ENCODE measurements around the gene CDS2.
A peak's percentile ranks its signal among the peaks of the same experiment; 100 is the strongest.

CDS2 gene

GRCh38 chr20:5114403-5114802 is 12.4 kb upstream of the CDS2 start:
- Histone ChIP-seq H3K9me3 (ENCODE audit: severe bottlenecking) (no peaks in the 10 kb centered on the region), H3K4me3 (ENCODE audit: low read depth, low read length) (no peak overlapping the region), H3K27me3 (ENCODE audit: insufficient read depth, low read depth, severe bottlenecking) (no peaks in the 10 kb centered on the region), H3K36me3 (peaks cover 76% of the 10 kb centered on the region), H3K27ac (no peak overlapping the region)
- TF ChIP-seq CTCF (IDR thresholded peaks at IDR 0.05; ENCODE audit: low read depth, low read length), result no peak
- DNase-seq, result no peak

GRCh38 chr20:5116875-5117274 is 9.9 kb upstream of the CDS2 start:
- Histone ChIP-seq H3K36me3 (peaks cover 66% of the 10 kb centered on the region), H3K27me3 (ENCODE audit: insufficient read depth, low read depth, severe bottlenecking) (no peaks in the 10 kb centered on the region), H3K9me3 (ENCODE audit: severe bottlenecking) (no peaks in the 10 kb centered on the region), H3K27ac (no peak overlapping the region), H3K4me3 (ENCODE audit: low read depth, low read length) (peak overlapping the region; percentile 93; the same call in 1 of the 2 replicates)
- DNase-seq, result no peak
- TF ChIP-seq CTCF (IDR thresholded peaks at IDR 0.05; ENCODE audit: low read depth, low read length), result no peak

GRCh38 chr20:5118220-5119142 is 8.3 kb upstream of the CDS2 start:
- Histone ChIP-seq H3K9me3 (ENCODE audit: severe bottlenecking) (no peaks in the 10 kb centered on the region), H3K4me3 (ENCODE audit: low read depth, low read length) (peak overlapping the region; percentile 93), H3K36me3 (peaks cover 62% of the 10 kb centered on the region), H3K27ac (peak overlapping the region; percentile 98), H3K27me3 (ENCODE audit: insufficient read depth, low read depth, severe bottlenecking) (no peaks in the 10 kb centered on the region)
- DNase-seq, result no peak
- no peak for TF ChIP-seq CTCF (IDR thresholded peaks at IDR 0.05; ENCODE audit: low read depth, low read length)

- no peak for TF ChIP-seq CTCF (IDR thresholded peaks at IDR 0.05; ENCODE audit: low read depth, low read length)
- peak overlapping the region; percentile 93 for H3K4me3 ChIP-seq (ENCODE audit: low read depth, low read length)
- H3K36me3 ChIP-seq, result peaks cover 56% of the 10 kb centered on the region
- no peaks in the 10 kb centered on the region for H3K27me3 ChIP-seq (ENCODE audit: insufficient read depth, low read depth, severe bottlenecking)
- no peaks in the 10 kb centered on the region for H3K9me3 ChIP-seq (ENCODE audit: severe bottlenecking)
- DNase-seq, result no peak
- H3K27ac ChIP-seq, result peak overlapping the region; percentile 98
Observed at GRCh38 chr20:5119143-5119434, 7.7 kb upstream of the CDS2 start.

- Histone ChIP-seq H3K27ac (peak within 1 kb of the TSS; percentile 98), H3K36me3 (peaks cover 51% of the 10 kb centered on the region), H3K27me3 (ENCODE audit: insufficient read depth, low read depth, severe bottlenecking) (no peaks in the 10 kb centered on the region), H3K9me3 (ENCODE audit: severe bottlenecking) (no peaks in the 10 kb centered on the region), H3K4me3 (ENCODE audit: low read depth, low read length) (peak within 1 kb of the TSS; percentile 93)
- peak; percentile 98 for DNase-seq
- no peak for TF ChIP-seq CTCF (IDR thresholded peaks at IDR 0.05; ENCODE audit: low read depth, low read length)
Observed at GRCh38 chr20:5119435-5120184, 7.2 kb upstream of the CDS2 start, which contains the start of gene PCNA. Gene PCNA (minus strand): TSS chr20:5119958. CDS start chr20:5119798, 160 bp downstream.

Data from WERI-Rb-1 (cell line).